T-helper 17 cell (primary cell): ENCODE data around the gene CALR. TPM values are rescaled to one million over a fixed set of nuclear protein-coding genes. Genes with fewer than 3 reads are reported as not detected.

Experiments used
- ATAC-seq: fragments of 150-1000 bp; cut with Tn5 transposase; 2 replicates; pipeline ENCODE4 v1.10.0; 2021; ENCODE audit warnings: mild to moderate bottlenecking, moderate library complexity
- DNase-seq, 3 donors: peaks; one replicate each; pipeline versions ENCODE4 v3.0.0 to v3.0.0-alpha.2; 2020 to 2021
- H3K9me3 ChIP-seq: one replicate; pipeline ENCODE4 v1.7.0; 2013; ENCODE audit warnings: low read length, mild to moderate bottlenecking; ENCODE audit not compliant: control insufficient read depth, poor library complexity, severe bottlenecking
- H3K27ac Mint-ChIP-seq: one replicate; pipeline ENCODE4 v1.8.0; 2022; ENCODE audit warnings: mild to moderate bottlenecking, moderate library complexity, mixed read lengths
- H3K27me3 Mint-ChIP-seq: one replicate; pipeline ENCODE4 v1.8.0; 2022; ENCODE audit warnings: mixed read lengths
- H3K36me3 Mint-ChIP-seq: one replicate; pipeline ENCODE4 v1.8.0; 2022; ENCODE audit warnings: low read depth, mixed read lengths
- H3K4me1 Mint-ChIP-seq: one replicate; pipeline ENCODE4 v1.8.0; 2022; ENCODE audit warnings: mild to moderate bottlenecking, mixed read lengths
- H3K4me3 Mint-ChIP-seq: one replicate; pipeline ENCODE4 v1.8.0; 2022; ENCODE audit warnings: mild to moderate bottlenecking, moderate library complexity, mixed read lengths
- total RNA-seq, 4 donors: library from RNA in 2 of 4; stranded (reverse) in 2 of 4; gene quantifications; one replicate each; pipeline ENCODE4 v1.2.3 and lab custom pipeline; 2022 to 2026

The CALR gene
- total RNA-seq, 2 donors from 2014 or later = 418 to 472 TPM

- Mint-ChIP-seq H3K36me3 (peaks cover 4% of the 10 kb centered on the region), H3K4me1 (peaks cover 22% of the 10 kb centered on the region), H3K27ac (peak overlapping the region; percentile 90), H3K27me3 (no peaks in the 10 kb centered on the region), H3K4me3 (peak overlapping the region; percentile 84)
- ATAC-seq = no peak
- no peaks in the 10 kb centered on the region for H3K9me3 ChIP-seq
- no peak for DNase-seq
Measured at GRCh38 chr19:12918253-12918652, 20.2 kb upstream of the CALR start.

GRCh38 chr19:12921047-12921446, 17.4 kb upstream of the CALR start:
- Mint-ChIP-seq H3K27me3 (no peaks in the 10 kb centered on the region), H3K4me3 (no peak overlapping the region), H3K4me1 (peaks cover 14% of the 10 kb centered on the region), H3K36me3 (peaks cover 4% of the 10 kb centered on the region), H3K27ac (peak overlapping the region; percentile 90)
- no peak for DNase-seq
- ATAC-seq = no peak
- H3K9me3 ChIP-seq = no peaks in the 10 kb centered on the region

GRCh38 chr19:12922959-12923358, 15.4 kb upstream of the CALR start:
- H3K27me3 Mint-ChIP-seq = no peaks in the 10 kb centered on the region

GRCh38 chr19:12924621-12925310, 13.6 kb upstream of the CALR start:
- peaks cover 6% of the 10 kb centered on the region for H3K4me1 Mint-ChIP-seq
- H3K9me3 ChIP-seq = no peaks in the 10 kb centered on the region
- H3K27me3 Mint-ChIP-seq = no peaks in the 10 kb centered on the region
- H3K27ac Mint-ChIP-seq = no peak overlapping the region
- no peak for ATAC-seq
- H3K36me3 Mint-ChIP-seq = peaks cover 8% of the 10 kb centered on the region
- H3K4me3 Mint-ChIP-seq = no peak overlapping the region
- no peak for DNase-seq

More at GRCh38 chr19:12922959-12923358, 15.4 kb upstream of the CALR start:
- Mint-ChIP-seq H3K27ac (peak overlapping the region; percentile 32), H3K4me1 (peaks cover 11% of the 10 kb centered on the region), H3K4me3 (no peak overlapping the region), H3K36me3 (peaks cover 4% of the 10 kb centered on the region)
- ATAC-seq (no peak), DNase-seq (no peak)
- no peaks in the 10 kb centered on the region for H3K9me3 ChIP-seq

GRCh38 chr19:12930002-12930645, 8.3 kb upstream of the CALR start:
- Mint-ChIP-seq H3K4me3 (no peak overlapping the region), H3K27me3 (no peaks in the 10 kb centered on the region), H3K27ac (no peak overlapping the region), H3K36me3 (peaks cover 3% of the 10 kb centered on the region), H3K4me1 (peaks cover 18% of the 10 kb centered on the region)
- no peaks in the 10 kb centered on the region for H3K9me3 ChIP-seq
- no peak for ATAC-seq
- DNase-seq = no peak

- Mint-ChIP-seq H3K27ac (peak overlapping the region; percentile 95), H3K4me1 (peaks cover 25% of the 10 kb centered on the region), H3K27me3 (no peaks in the 10 kb centered on the region), H3K36me3 (peaks cover 3% of the 10 kb centered on the region), H3K4me3 (peak overlapping the region; percentile 98)
- H3K9me3 ChIP-seq = no peaks in the 10 kb centered on the region
- ATAC-seq (no peak), DNase-seq (no peak)
Measured at GRCh38 chr19:12932392-12933286, 5.8 kb upstream of the CALR start.

- ATAC-seq (peak; percentile 64), DNase-seq (peak; percentile 75 to 83 (median 78))
- H3K4me1 Mint-ChIP-seq = peaks cover 32% of the 10 kb centered on the region
- no peaks in the 10 kb centered on the region for H3K27me3 Mint-ChIP-seq
- peak within 1 kb of the TSS; percentile 98 for H3K4me3 Mint-ChIP-seq
- H3K36me3 Mint-ChIP-seq = no peaks in the 10 kb centered on the region
- H3K9me3 ChIP-seq = no peaks in the 10 kb centered on the region
- peak within 1 kb of the TSS; percentile 95 for H3K27ac Mint-ChIP-seq
Measured at GRCh38 chr19:12933287-12934072, 4.9 kb upstream of the CALR start, which contains the start of gene FARSA. Gene FARSA, minus strand, starts transcription at chr19:12933711. Its CDS starts 15 bp downstream, at chr19:12933696.

- H3K27ac Mint-ChIP-seq = no peak overlapping the region
- H3K4me1 Mint-ChIP-seq = peaks cover 46% of the 10 kb centered on the region
- H3K27me3 Mint-ChIP-seq = no peaks in the 10 kb centered on the region
- H3K36me3 Mint-ChIP-seq = peaks cover 3% of the 10 kb centered on the region
- no peak for DNase-seq
- no peaks in the 10 kb centered on the region for H3K9me3 ChIP-seq
- no peak overlapping the region for H3K4me3 Mint-ChIP-seq
- ATAC-seq = no peak
Measured at GRCh38 chr19:12935071-12935470, 3.3 kb upstream of the CALR start.

- H3K27me3 Mint-ChIP-seq = no peaks in the 10 kb centered on the region
- H3K36me3 Mint-ChIP-seq = peaks cover 3% of the 10 kb centered on the region
- no peak for ATAC-seq
- peaks cover 53% of the 10 kb centered on the region for H3K4me1 Mint-ChIP-seq
- H3K27ac Mint-ChIP-seq = peak overlapping the region; percentile 98
- H3K4me3 Mint-ChIP-seq = no peak overlapping the region
- no peaks in the 10 kb centered on the region for H3K9me3 ChIP-seq
- DNase-seq = no peak
Measured at GRCh38 chr19:12936582-12936981, 1.8 kb upstream of the CALR start.

GRCh38 chr19:12937093-12937926, 1.1 kb upstream of the CALR start:
- Mint-ChIP-seq H3K27ac (peak overlapping the region; percentile 98), H3K27me3 (no peaks in the 10 kb centered on the region), H3K4me1 (peaks cover 52% of the 10 kb centered on the region), H3K36me3 (peaks cover 3% of the 10 kb centered on the region), H3K4me3 (peak overlapping the region; percentile 97)
- DNase-seq (no peak), ATAC-seq (no peak)
- no peaks in the 10 kb centered on the region for H3K9me3 ChIP-seq

GRCh38 chr19:12938779-12939601, 581 bp downstream of the CALR start:
- H3K4me1 Mint-ChIP-seq = peaks cover 40% of the 10 kb centered on the region

More at GRCh38 chr19:12938779-12939601, 581 bp downstream of the CALR start:
- ATAC-seq (peak; percentile 24), DNase-seq (no peak)
- Mint-ChIP-seq H3K4me3 (peak overlapping the region; percentile 97), H3K27me3 (no peaks in the 10 kb centered on the region), H3K36me3 (peaks cover 8% of the 10 kb centered on the region), H3K27ac (peak overlapping the region; percentile 98)
- no peaks in the 10 kb centered on the region for H3K9me3 ChIP-seq
